Colonic mucosa (tissue), 4 donors: Measurements from ENCODE around the gene KCTD5. TPM values are rescaled to one million over a fixed set of nuclear protein-coding genes. Genes with fewer than 3 reads are reported as not detected.
"Not testable (repeated sequence)": the region's sequence is repeated elsewhere in the genome, so short reads cannot be mapped to it uniquely, and the experiment has no call there.

Source experiments
- DNase-seq: peaks from one replicate; pipeline ENCODE4 v3.0.0-alpha.2; 2020
- H3K27ac ChIP-seq: fragments of 200-600 bp; one replicate; pipeline ENCODE4 v1.8.0; 2021
- H3K27me3 ChIP-seq: fragments of 200-600 bp; one replicate; pipeline ENCODE4 v1.8.0; 2021
- H3K36me3 ChIP-seq: fragments of 200-600 bp; one replicate; pipeline ENCODE4 v1.8.0; 2021
- H3K4me1 ChIP-seq: fragments of 200-600 bp; one replicate; pipeline ENCODE4 v1.8.0; 2021; ENCODE audit warnings: mild to moderate bottlenecking
- H3K4me3 ChIP-seq: fragments of 200-600 bp; one replicate; pipeline ENCODE4 v1.8.0; 2021
- H3K9ac ChIP-seq, 2 donors: one replicate each; pipeline ENCODE4 v1.7.0; 2013; ENCODE audit warnings: control low read depth in 2 of 2, low read depth in 2 of 2, low read length in 2 of 2
- H3K9me3 ChIP-seq: fragments of 200-600 bp; one replicate; pipeline ENCODE4 v1.8.0; 2021
- intact Hi-C: fragments of 100-400 bp; cut with DNase I; formaldehyde crosslinking; loops from one replicate; pipeline ENCODE4 v1.14.1; 2022
- total RNA-seq, 2 donors: library from RNA; stranded (reverse); fragmentation: NEBNext Ultra II Directional in 1 of 2; extraction: Animal tissue kit (Norgen Biotek cat#: 25700) in 1 of 2; gene quantifications; one replicate each; pipeline ENCODE4 v1.2.1, GENCODE V29; 2021
- TF ChIP-seq, protein P1 (sequence below): fragments of 200-600 bp; IDR thresholded peaks from one replicate; pipeline ENCODE4 v1.8.0; 2022; ENCODE audit warnings: antibody characterized with exemption, mild to moderate bottlenecking
- donor health status: healthy.
- donor health status: DM: no; HTN: no; CAD: no.
- donor health status: DM: no; HTN: no; CAD: no.

Gene KCTD5
- total RNA-seq, 2 donors from 2014 or later: 45.2 to 88.3 TPM

DNA sequence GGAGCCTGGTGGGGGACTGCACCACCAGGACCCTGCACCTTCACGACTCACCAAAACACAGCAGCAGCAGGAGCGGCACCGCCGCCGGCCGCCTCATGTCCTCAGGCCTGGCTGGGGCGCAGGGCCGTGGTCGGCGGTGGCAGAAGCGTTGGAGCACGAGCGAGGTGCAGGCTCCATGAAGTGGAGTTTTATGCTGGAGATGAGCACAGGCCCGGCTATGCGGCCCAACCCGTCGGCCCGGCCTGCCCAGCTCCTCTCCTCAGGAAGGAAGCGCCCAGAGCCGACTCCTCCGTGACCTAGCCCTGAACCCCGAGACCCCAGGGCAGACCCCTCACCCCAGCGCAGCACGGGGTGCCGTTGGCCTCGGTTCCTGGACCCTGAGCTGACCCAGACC is 37.7 kb downstream of the KCTD5 start, which contains the start of gene PRSS27:
Gene PRSS27 (minus strand): TSS at position 161 of the 394 bp plus-strand sequence. CDS start 64 bp downstream, at position 97.
- H3K27me3 ChIP-seq: peaks cover 4% of the 10 kb centered on the region
- TF ChIP-seq, protein P1, sequence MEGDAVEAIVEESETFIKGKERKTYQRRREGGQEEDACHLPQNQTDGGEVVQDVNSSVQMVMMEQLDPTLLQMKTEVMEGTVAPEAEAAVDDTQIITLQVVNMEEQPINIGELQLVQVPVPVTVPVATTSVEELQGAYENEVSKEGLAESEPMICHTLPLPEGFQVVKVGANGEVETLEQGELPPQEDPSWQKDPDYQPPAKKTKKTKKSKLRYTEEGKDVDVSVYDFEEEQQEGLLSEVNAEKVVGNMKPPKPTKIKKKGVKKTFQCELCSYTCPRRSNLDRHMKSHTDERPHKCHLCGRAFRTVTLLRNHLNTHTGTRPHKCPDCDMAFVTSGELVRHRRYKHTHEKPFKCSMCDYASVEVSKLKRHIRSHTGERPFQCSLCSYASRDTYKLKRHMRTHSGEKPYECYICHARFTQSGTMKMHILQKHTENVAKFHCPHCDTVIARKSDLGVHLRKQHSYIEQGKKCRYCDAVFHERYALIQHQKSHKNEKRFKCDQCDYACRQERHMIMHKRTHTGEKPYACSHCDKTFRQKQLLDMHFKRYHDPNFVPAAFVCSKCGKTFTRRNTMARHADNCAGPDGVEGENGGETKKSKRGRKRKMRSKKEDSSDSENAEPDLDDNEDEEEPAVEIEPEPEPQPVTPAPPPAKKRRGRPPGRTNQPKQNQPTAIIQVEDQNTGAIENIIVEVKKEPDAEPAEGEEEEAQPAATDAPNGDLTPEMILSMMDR: no peak
- H3K9ac ChIP-seq: peak within 1 kb of the TSS; percentile 22 to 72
- no peak for DNase-seq
- H3K4me3 ChIP-seq: peak within 1 kb of the TSS; percentile 61
- H3K9me3 ChIP-seq: no peaks in the 10 kb centered on the region
- peaks cover 5% of the 10 kb centered on the region for H3K4me1 ChIP-seq
- intact Hi-C loops: no loop called here
- H3K36me3 ChIP-seq: no peaks in the 10 kb centered on the region
- H3K27ac ChIP-seq: peak within 1 kb of the TSS; percentile 87

DNA sequence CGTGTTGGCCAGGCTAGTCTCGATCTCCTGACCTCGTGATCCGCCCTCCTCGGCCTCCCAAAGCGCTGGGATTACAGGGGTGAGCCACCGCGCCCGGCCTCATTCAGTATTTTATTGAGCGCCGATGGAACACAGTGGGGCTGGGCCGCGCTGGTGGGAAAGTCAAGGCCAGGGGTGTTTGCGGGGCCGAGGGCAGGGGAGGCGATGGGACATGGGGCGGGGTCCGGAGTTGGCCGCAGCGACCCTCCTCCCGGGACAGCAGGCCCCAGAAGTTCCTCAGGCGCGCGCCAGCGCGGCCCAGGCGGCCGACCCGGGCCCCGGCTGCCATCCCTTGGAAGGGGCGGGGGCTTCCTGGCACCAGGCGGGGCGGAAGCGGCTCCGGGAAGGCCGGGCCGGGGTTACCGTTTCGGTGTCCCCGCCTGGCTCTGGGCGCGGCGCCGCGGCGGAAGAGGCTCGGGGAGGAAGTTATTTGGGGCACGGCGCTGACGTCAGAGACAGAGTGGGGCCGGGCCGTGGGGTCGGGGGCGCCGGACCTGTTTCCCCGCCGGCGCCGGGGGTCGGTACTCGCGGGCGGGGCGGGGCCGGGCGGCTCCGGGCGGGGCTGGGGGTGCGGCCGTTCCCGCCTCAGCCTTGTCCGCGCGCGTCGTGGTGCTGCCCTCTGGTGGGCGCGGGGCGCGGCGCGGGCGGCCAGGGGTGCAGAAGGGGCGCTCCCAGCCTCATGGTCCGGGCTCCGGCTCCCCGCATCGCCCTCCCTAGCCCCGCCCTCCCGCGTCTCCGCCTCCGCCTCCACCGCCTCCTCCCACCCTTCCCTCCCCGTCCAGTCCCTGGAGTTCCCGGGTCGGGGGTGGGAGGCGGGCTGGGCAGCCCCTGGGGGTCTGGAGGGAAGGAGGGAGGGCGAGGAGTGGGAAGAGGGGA is 38.7 kb downstream of the KCTD5 start:
- TF ChIP-seq, protein P1: peak; percentile 44
- peak overlapping the region; percentile 61 for H3K4me3 ChIP-seq
- peak overlapping the region in 1 of 2 donors; percentile 72 for H3K9ac ChIP-seq
- DNase-seq: peak; percentile 80
- H3K4me1 ChIP-seq: peaks cover 5% of the 10 kb centered on the region
- intact Hi-C loops: no loop called here
- peak overlapping the region; percentile 87 for H3K27ac ChIP-seq
- no peaks in the 10 kb centered on the region for H3K27me3 ChIP-seq
- H3K9me3 ChIP-seq: no peaks in the 10 kb centered on the region
- H3K36me3 ChIP-seq: no peaks in the 10 kb centered on the region

DNA sequence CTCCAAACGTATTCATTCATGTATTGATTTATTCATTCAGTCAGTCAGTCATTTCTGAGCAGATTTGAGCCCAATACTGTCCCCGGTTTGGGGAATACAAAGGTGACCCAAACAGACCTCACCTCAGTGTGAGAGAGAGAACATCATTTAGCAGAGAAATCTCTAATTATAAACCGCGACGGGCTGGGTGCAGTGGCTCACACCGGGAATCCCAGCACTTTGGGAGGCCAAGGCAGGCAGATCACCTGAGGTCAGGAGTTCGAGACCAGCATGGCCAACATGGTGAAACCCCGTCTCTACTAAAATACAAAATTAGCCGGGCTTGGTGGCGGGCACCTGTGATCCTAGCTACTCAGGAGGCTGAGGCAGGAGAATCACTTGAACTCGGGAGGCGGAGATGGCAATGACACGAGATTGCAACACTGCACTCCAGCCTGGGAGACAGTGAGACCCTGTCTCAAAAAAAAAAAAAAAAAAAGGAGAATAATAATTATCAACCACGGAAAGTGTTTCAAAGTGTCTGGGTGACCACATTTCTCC is 39.4 kb downstream of the KCTD5 start:
- H3K27me3 ChIP-seq, DNase-seq, H3K9me3 ChIP-seq, H3K9ac ChIP-seq, H3K36me3 ChIP-seq, H3K4me1 ChIP-seq, intact Hi-C loops: not testable (repeated sequence)
- Histone ChIP-seq H3K27ac (peak overlapping the region; percentile 87), H3K4me3 (peak overlapping the region; percentile 61)

DNA sequence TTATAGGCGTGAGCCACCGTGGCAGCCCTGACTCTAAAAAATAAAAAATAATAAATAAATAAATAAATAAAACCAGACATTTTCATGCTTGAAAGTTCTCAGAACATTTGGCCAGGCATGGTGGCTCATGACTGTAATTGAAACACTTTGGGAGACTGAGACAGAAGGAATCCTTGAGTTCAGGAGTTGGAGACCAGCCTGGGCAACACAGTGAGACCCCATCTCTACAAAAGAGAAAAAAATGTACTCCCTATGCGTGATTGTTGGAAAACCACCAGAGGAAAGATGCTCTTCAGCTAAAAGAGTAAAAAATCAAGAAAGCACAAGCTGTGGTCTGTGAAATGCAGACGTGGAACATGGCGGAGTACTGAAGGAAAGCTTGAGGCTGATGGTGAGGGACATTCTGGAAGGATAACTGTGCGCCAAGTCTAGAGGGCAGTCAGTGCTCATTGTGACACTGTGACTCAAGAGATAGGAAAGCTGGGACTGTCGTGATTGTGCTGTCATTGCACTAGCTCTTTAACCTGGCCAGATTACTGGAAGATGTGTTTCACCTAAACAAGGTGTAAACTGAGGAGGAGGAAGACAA is 41.9 kb downstream of the KCTD5 start:
- DNase-seq: no peak
- intact Hi-C loops: no loop called here
- no peak overlapping the region for H3K27ac ChIP-seq
- no peak overlapping the region for H3K4me3 ChIP-seq
- no peaks in the 10 kb centered on the region for H3K9me3 ChIP-seq
- H3K4me1 ChIP-seq: peaks cover 5% of the 10 kb centered on the region
- TF ChIP-seq, protein P1: no peak
- no peak overlapping the region for H3K9ac ChIP-seq
- H3K36me3 ChIP-seq: no peaks in the 10 kb centered on the region
- no peaks in the 10 kb centered on the region for H3K27me3 ChIP-seq

DNA sequence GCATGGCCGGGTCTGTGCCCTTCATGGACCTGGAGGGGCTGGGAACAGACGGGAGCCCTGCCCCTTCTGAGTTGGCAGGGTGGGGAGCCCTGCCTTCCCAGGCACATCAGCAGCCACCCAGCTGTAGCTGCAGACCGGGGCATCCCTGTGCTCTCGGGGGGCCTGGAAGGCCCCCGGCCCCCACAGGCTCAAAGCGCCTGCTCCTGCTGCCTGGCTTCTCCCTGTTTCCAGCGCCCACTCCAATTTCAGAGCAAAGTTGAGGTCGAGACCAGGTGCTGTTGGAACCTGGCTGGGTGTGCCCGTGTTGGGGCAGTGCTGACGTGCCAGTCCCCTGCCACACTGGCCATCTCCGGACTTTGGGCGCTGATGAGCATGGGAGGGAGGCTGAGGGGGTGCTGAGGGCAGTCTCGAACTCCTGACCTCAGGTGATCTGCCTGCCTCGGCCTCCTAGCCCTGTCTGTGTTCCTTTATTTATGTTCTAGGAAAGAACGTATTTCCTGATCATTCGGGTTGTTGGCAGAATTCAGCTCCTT is 42.6 kb downstream of the KCTD5 start:
- no peaks in the 10 kb centered on the region for H3K9me3 ChIP-seq
- peaks cover 2% of the 10 kb centered on the region for H3K4me1 ChIP-seq
- no peak overlapping the region for H3K27ac ChIP-seq
- no peaks in the 10 kb centered on the region for H3K36me3 ChIP-seq
- TF ChIP-seq, protein P1: no peak
- no peak overlapping the region for H3K4me3 ChIP-seq
- no peak for DNase-seq
- intact Hi-C loops: no loop called here
- H3K27me3 ChIP-seq: no peaks in the 10 kb centered on the region
- H3K9ac ChIP-seq: no peak overlapping the region
